GM19240 (cell line): ENCODE results near the gene PHACTR2.
"Not testable (repeated sequence)": the region's sequence is repeated elsewhere in the genome, so short reads cannot be mapped to it uniquely, and the experiment has no call there.

Source experiments
- DNase-seq: peaks from one replicate; pipeline ENCODE4 v3.0.0; 2011; ENCODE audit warnings: low spot score; ENCODE audit not compliant: insufficient read length

The PHACTR2 gene

GRCh38 chr6:143857651-143858050, 179.9 kb downstream of the PHACTR2 start:
- DNase-seq = no peak

- no peak for DNase-seq
Measured at GRCh38 chr6:143859891-143860660, 182.3 kb downstream of the PHACTR2 start.

- no peak for DNase-seq
Measured at GRCh38 chr6:143863771-143864170, 186.0 kb downstream of the PHACTR2 start.

GRCh38 chr6:143864234-143864633, 186.5 kb downstream of the PHACTR2 start, which contains the start of gene ZC2HC1B:
ZC2HC1B (plus strand) TSS chr6:143864474; CDS start chr6:143864540, 66 bp downstream.
- DNase-seq = no peak

GRCh38 chr6:143867236-143867635, 189.5 kb downstream of the PHACTR2 start:
- no peak for DNase-seq

GRCh38 chr6:143868808-143869207, 191.0 kb downstream of the PHACTR2 start:
- not testable (repeated sequence) for DNase-seq

GRCh38 chr6:143871202-143871730, 193.5 kb downstream of the PHACTR2 start:
- DNase-seq = not testable (repeated sequence)

- DNase-seq = no peak
Measured at GRCh38 chr6:143872201-143872600, 194.4 kb downstream of the PHACTR2 start.

GRCh38 chr6:143873600-143873999, 195.8 kb downstream of the PHACTR2 start:
- not testable (repeated sequence) for DNase-seq

GRCh38 chr6:143874503-143874902, 196.7 kb downstream of the PHACTR2 start:
- not testable (repeated sequence) for DNase-seq

- no peak for DNase-seq
Measured at GRCh38 chr6:143877584-143878271, 200.0 kb downstream of the PHACTR2 start.

- no peak for DNase-seq
Measured at GRCh38 chr6:143878272-143878760, 200.6 kb downstream of the PHACTR2 start.

GRCh38 chr6:143880412-143880811, 202.6 kb downstream of the PHACTR2 start:
- DNase-seq = no peak
